Stimulated activated CD4-positive, alpha-beta T cell treated with anti-CD3 and anti-CD28 coated beads, Interleukin-2, amount 100 ng/mL, for 48 hours (primary cell): ENCODE measurements around the gene OR51B4.

Experiments
- DNase-seq, 2 donors: peaks; one replicate each; pipeline ENCODE4 v3.0.0-alpha.2; 2020

The OR51B4 gene

GRCh38 chr11:5293028-5293427 is 8.7 kb downstream of the OR51B4 start:
- no peak for DNase-seq

DNA sequence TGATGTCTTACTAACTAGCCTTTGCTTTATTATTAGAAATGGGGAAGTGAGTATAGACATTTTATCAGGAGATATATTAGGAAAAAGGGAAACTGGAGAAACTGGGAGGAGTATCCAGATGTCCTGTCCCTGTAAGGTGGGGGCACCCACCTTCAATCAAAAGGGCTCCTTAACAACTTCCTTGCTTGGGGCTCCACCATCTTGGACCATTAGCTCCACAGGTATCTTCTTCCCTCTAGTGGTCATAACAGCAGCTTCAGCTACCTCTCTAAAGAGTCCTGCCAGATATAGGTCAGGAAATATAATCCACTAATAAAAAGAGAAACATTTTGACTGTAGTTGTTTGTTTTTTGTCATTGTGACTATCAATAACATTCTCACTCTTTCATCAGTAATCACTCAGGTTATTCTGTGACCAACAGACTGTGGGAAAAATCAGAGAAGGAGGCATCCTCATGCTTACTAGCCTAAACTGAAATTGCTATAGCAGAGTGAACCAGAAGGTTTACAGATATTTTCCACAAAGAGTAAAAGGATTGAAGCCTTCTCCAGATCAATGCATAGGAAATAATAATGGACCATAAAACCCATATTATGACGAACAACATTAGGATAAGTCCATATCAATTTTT is 10.4 kb downstream of the OR51B4 start:
- no peak for DNase-seq

DNA sequence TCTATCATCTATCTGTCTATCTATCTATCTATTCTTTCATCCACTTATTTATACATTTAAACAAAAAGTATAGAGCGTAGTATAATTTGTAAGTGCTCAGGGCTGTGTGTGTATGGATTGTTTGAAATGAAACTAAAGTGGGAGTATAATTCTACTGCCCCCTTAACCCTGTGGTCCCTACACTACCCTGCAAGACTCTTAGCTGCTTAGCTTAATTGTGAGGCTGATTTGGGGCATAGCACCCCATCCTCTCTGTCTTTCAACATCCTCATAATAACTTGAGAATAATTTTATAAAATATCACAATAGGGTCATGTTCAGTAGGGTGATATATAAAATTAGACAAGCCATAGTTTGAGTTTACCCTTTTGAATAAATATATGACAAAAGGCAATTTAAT is 11.6 kb downstream of the OR51B4 start:
- no peak for DNase-seq

DNA sequence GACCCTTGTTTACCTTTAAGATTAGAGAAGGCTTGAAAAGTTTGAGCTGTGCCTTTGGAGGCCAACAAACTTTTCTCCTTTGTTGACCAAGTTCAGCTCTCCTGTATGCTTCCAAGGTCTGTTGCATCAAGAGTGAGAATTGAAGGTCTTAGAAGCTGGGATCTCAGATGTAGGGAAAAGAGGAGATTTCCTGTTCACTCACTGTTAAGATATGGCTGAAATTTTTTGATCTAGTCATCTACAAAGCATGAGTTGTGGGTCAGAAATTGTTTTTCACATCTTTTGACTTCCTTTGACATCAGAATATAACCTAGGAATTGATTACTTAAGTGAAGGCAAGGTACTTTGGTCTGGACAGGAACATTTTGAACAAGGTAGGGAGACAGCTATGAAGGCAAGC is 12.1 kb downstream of the OR51B4 start:
- DNase-seq, result no peak

- DNase-seq, result no peak
These were observed 12.7 kb downstream of the OR51B4 start for GRCh38 chr11:5288906-5289550.

GRCh38 chr11:5288108-5288905 is 13.4 kb downstream of the OR51B4 start:
- no peak for DNase-seq

DNA sequence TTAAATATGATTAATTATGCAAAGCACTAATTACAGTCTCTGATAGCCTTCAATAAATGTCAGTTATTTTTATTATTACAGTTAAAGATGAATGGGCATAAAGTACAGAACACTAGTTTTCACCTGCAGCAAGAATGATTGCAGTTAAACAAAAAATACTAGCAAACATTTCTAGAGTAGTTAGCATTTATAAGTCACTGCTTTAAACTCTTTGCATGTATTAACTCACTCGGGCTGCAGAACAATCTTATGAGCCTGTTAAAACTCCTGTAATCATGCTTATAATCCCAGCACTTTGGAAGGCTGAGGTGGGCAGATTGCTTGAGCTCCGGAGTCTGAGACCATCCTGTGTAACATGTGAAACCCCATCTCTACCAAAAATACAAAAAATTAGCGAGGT is 14.8 kb downstream of the OR51B4 start:
- DNase-seq, result no peak

- DNase-seq, result no peak
These were observed 15.4 kb downstream of the OR51B4 start for GRCh38 chr11:5286351-5286750.

DNA sequence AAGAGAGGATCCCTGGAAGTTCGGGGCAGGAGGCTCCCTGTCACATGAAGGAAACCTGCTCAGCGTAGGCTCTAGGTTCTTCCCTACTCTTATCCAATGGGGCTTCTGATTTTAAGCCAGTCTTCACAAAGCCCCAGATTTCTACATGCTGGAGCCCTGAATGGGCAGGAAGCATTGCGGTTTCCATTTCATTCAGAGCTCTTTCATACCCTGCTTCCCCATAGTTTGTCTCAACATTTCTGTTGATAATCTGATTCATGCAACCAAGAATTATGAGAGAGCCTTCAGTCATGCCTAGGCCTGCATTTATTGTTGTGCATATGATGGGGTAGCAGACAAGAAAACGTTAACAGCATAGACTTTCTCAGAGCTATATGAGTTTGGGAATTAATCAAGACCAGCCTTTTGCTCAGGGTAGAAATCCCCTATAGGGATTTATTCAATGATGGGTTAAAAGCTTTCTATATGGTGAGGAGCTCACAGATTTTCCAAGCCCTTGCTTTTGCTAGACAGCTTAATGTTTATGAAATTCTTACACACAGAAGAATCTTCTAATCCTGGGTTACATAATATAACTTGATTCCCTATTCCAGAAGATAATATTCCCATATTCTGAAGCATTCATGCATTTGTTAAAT is 15.9 kb downstream of the OR51B4 start:
- DNase-seq, result no peak

GRCh38 chr11:5284637-5285036 is 17.1 kb downstream of the OR51B4 start:
- no peak for DNase-seq

GRCh38 chr11:5283882-5284281 is 17.9 kb downstream of the OR51B4 start:
- DNase-seq, result no peak

- DNase-seq, result no peak
These were observed 18.7 kb downstream of the OR51B4 start for GRCh38 chr11:5283086-5283485.

DNA sequence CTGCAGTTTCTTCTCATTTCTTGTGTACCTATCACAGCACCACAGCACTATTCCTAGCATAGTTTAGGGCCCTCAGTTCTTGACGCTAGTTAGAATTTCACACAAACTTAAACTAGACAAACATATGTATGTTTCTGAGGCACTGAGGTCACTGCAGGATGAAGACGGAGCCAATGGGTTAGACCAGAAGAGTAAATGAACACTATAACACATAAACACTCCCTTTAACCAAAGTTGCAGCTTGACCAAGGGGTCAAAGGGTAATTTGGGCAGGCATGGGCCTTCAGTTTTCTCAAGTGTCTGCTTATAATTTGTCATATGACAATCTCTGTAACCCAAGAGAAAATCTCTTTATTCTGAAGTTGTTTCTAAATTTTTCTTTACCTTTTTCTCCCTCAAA is 19.1 kb downstream of the OR51B4 start:
- no peak for DNase-seq

- DNase-seq, result no peak
These were observed 20.1 kb downstream of the OR51B4 start for GRCh38 chr11:5281596-5281995.

- DNase-seq, result no peak
These were observed 21.1 kb downstream of the OR51B4 start for GRCh38 chr11:5280582-5281102.

GRCh38 chr11:5279471-5280090 is 22.2 kb downstream of the OR51B4 start:
- no peak for DNase-seq

- DNase-seq, result no peak
These were observed 23.9 kb downstream of the OR51B4 start for GRCh38 chr11:5277807-5278382.

- no peak for DNase-seq
These were observed 25.0 kb downstream of the OR51B4 start for GRCh38 chr11:5276697-5277096.

- DNase-seq, result no peak
These were observed 26.2 kb downstream of the OR51B4 start for GRCh38 chr11:5275369-5276110.

- no peak for DNase-seq
These were observed 27.4 kb downstream of the OR51B4 start for GRCh38 chr11:5274395-5274794.

DNA sequence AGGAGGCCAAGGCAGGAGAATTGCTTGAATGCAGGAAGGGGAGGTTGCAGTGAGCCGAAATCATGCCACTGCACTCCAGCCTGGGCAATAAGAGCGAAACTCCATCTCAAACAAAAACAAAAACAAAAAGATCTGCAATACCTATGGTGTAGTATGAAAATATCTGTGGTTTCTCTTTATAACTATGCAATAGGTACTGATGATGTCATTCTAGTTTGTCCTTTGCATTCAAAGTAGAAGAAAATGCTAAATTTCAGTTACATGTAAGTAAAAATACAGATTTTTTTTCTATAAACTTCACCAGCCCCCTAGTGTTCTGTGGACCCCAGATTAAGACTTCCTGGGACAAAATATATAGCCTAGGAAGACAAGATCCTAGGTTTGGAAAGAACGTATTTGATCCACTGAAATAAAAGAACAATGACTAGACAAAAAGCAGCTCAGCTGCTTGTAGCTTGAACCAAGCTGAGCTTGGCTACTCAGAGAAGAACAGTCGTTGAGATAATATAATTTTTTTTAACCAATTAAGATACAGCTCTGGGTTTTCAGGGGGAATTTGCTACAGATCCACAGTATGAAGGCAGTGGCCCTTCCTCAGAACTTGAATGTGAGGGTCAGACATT is 29.2 kb downstream of the OR51B4 start:
- no peak for DNase-seq
